ENCODE measurements around the gene PLA2G10.
"Not testable (repeated sequence)": the region's sequence is repeated elsewhere in the genome, so short reads cannot be mapped to it uniquely, and the experiment has no call there.

Gene PLA2G10

DNA sequence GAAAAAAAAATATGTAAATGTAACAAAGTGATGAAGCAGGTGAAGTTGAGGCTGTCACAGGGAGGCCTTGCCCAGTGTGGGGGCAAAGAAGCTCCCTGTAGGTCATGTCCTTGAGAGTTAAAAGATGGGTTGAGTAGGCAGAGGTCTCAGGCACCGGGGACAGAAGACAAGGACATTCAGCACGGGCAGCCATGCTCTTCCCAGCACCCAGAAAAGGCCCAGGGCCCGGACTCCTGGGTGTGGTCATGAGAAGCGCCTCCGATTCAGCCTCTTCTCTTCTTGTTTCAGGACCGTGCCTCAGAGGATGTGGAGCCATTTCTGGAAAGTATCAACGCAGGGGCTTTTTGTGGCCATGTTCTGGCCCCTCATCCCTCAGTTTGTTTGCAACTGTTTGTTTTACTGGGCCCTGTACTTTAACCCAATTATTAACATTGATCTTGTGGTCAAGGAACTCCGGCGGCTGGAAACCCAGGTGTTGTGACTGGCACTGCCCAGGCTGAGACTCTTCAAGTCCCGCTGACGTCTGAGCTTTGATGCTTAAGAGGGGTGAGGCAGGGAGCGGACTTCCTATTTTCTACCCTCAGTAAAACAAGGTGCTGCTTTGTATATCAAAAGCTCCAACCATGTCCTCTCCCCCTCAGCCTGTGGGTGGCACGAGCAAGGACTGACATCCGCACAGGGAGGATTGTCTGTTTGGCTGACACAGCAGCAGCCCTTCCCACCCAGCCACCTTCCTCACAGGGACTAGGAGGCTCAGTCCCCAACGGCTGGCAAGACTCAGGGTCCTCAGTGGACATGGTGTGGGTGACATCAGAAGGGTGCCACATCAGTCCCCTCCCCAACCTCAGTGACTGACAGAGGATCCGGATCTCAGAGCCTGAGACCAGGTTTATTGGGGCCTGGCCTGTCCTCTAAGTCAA is 26.5 kb downstream of the PLA2G10 start:
- no peak for DNase-seq (ENCODE audit: low read depth in 4 of 4, low spot score in 1 of 4)

DNA sequence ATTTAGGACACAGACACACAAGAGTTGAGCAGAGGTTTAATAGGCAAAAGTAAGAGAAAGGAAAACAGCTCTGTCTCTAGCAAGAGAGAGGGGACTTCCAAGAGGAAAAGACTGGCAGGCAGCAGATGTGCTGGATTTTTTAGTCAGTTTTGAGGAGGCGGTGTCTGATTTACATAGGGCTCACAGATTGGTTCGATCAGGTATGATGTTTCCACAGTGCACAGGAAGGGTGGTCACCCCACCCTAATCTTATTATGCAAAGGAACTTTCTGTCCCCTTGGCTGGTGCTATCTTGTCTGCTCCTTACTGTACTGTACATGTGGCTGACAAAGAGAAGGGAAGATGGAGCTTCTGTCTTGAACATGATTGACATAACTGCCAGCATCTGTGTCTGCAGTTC is 36.0 kb downstream of the PLA2G10 start:
- DNase-seq (ENCODE audit: low read depth in 4 of 4, low spot score in 1 of 4), result no peak

DNA sequence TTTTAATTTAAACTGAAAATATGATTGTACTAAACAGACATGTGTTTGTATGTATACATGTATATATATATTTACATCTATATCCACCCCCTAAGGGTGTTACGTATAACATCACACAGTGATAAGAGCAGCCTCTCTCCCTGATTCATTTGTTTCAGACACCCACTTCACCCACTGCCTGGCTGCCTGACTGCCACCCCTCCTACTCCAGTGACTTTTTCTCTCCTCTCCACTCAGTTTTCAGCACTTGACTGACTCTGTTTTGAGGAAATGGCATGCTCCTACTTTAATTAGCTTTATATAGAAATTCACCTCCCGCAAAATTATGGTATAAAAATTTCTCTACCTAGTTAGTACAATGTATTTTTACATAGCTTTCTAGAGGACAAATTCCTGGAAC is 41.4 kb downstream of the PLA2G10 start:
- no peak for DNase-seq (ENCODE audit: low read depth in 4 of 4, low spot score in 1 of 4)

DNA sequence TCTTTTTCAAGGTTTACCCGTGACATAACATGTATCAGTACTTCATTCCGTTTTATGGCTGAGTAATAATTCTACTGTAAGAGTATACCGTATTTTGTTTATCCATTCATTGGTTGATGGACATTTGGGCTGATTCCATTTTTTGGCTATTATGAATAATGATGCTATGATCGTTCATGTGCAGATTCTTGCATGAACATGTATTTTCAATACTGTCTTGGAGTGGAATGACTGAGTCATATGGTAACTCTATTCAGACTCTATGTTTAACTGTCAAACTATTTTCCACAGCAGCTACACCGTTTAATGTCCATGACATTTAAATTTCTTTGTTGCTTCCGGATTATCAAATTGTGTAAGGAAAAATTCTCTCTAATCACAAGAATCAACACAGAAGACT is 43.5 kb downstream of the PLA2G10 start:
- no peak for DNase-seq (ENCODE audit: low read depth in 4 of 4, low spot score in 1 of 4)

DNA sequence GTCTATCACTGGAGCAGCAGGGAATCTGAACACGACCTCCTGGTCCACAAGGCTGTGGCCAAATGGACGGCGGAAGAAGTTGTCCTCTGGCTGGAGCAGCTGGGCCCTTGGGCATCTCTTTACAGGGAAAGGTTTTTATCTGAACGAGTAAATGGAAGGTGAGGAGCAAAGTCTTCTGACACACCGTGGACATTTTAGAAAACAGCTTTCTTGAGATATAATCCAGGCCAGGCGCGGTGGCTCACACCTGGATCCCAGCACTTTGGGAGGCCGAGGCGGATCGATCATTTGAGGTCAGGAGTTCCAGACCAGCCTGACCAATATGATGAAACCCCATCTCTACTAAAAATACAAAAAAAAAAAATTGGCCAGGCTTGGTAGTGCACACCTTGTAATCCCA is 44.3 kb downstream of the PLA2G10 start:
- no peak for DNase-seq (ENCODE audit: low read depth in 4 of 4, low spot score in 1 of 4)

DNA sequence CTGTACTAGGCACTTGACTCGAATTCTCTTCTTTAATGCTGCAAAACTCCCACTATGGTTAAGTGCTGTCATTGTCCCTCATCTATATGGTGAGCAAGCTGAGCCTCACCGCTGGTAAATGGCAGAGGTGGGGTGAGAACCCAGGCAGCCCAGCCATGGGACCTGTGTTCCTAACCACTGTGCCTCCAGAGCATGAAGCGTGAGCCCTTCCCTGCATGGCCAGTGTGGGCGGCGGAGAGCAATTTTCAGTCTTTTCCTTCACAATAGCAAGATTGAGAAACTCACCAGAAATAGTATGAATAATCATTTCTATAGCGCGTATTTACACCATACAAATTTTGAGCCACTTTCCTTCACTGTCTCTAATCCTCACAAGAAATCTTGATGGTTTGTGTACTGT is 52.2 kb downstream of the PLA2G10 start:
- DNase-seq (ENCODE audit: low read depth in 4 of 4, low spot score in 1 of 4), result no peak

DNA sequence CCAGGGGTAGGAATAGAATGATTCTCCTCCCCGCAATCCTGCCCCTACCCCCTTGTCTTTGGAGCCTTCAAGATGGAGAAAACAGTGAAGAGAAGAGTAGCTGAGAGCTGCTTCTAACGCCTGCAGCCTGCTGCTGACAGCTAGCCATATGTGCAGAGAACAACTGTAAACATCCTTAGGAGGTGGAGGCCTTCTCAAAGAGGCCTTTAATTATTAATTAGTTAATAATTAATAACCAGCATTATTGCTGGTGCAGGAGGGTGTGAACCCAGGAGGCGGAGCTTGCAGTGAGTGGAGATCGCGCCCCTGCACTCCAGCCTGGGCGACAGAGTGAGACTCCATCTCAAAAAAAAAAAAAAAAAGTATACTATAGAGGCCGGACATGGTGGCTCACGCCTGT is 52.9 kb downstream of the PLA2G10 start:
- no peak for DNase-seq (ENCODE audit: low read depth in 4 of 4, low spot score in 1 of 4)

DNA sequence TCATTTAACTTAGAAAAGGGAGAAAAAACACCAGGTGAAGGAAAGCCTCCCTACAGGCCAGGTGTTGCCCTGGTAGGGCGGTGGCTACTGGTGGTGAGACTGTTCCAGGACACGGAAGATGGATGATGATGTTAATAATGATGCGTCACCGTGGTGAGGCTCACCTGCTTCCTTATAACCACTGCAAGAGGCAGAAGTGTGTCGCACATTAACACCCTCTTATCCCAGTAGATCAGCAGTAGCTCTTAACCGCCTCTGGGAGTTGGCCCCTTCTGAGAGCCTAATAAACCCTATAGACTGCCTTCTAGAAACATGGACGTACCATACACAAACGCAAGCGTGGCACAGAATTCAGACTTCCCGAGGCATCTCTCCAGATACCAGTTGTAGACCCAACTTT is 53.6 kb downstream of the PLA2G10 start:
- no peak for DNase-seq (ENCODE audit: low read depth in 4 of 4, low spot score in 1 of 4)

DNA sequence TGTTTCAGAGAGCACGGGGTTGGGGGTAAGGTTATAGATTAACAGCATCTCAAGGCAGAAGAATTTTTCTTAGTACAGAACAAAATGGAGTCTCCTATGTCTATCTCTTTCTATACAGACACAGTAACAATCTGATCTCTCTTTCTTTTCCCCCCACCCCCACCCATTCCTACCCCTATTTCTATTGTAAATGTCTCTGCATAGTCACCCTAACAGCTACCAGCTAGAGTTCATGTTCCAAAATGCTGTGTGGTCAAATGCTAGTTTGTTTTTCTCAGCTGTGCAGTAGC is 57.2 kb downstream of the PLA2G10 start:
- DNase-seq (ENCODE audit: low read depth in 4 of 4, low spot score in 1 of 4), result not testable (repeated sequence)

DNA sequence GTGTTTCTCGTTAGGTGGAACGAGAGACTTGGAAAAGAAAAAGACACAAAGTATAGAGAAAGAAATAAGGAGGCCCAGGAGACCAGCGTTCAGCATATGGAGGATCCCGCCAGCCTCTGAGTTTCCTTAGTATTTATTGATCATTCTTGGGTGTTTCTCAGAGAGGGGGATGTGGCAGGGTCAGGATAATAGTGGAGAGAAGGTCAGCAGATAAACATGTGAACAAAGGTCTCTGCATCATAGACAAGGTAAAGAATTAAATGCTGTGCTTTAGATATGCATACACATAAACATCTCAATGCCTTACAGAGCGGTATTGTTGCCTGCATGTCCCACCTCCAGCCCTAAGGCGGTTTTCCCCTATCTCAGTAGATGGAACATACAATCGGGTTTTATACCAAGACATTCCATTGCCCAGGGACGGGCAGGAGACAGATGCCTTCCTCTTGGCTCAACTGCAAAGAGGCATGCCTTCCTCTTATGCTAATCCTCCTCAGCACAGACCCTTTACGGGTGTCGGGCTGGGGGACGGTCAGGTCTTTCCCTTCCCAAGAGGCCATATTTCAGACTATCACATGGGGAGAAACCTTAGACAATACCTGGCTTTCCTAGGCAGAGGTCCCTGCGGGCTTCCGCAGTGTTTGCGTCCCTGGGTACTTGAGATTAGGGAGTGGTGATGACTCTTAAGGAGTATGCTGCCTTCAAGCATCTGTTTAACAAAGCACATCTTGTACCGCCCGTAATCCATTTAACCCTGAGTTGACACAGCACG is 57.7 kb downstream of the PLA2G10 start:
- DNase-seq (ENCODE audit: low read depth in 4 of 4, low spot score in 1 of 4), result not testable (repeated sequence)

DNA sequence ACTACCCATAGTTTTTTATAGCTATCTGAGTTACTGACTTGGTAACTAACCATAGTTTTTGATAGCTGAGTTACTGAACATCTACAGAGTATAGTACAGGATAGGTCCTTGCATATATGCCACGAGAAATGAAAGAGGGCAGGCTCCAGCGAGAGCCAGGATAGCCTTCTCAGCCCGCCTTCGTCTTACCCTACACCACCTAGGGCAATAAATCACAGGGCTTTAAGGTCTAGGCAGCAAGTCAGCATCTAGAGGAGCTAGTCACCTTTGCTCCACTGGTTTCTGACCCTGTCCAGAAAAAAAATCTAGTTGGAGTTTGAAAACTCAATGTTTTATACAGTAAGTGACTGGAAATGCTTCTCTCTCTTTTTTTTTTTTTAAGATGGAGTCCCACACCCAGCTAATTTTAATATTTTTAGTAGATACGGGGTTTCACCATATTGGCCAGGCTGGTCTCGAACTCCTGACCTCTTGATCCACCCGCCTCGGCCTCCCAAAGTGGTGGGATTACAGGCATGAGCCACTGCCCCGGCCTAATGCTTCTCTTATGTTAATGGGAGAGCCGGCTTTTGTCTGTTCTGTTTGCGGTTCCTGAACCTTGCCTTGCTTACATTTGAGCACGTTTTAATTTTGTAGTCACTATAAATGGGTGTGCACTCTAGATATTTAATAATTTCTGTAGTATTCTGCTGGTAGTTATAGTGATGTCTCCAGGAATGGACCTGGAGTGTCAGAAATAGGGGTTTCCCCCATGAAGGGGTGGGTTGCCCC is 58.5 kb downstream of the PLA2G10 start:
- no peak for DNase-seq (ENCODE audit: low read depth in 4 of 4, low spot score in 1 of 4)

DNA sequence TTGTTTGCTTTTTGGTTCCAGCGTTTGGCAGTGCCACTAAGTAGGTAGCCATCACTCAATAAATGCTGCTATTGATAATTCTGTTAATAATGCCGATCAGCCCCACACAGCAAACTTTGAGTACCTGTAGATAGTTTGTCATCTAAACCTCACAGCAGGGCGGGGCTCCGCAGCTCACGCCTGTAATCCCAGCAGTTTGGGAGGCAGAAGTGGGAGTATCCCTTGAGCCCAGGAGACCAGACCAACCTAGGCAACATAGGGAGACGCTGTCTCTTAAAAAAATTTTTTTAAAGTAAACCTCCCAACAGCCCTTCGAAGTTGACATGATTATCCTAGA is 59.8 kb downstream of the PLA2G10 start:
- no peak for DNase-seq (ENCODE audit: low read depth in 4 of 4, low spot score in 1 of 4)

DNA sequence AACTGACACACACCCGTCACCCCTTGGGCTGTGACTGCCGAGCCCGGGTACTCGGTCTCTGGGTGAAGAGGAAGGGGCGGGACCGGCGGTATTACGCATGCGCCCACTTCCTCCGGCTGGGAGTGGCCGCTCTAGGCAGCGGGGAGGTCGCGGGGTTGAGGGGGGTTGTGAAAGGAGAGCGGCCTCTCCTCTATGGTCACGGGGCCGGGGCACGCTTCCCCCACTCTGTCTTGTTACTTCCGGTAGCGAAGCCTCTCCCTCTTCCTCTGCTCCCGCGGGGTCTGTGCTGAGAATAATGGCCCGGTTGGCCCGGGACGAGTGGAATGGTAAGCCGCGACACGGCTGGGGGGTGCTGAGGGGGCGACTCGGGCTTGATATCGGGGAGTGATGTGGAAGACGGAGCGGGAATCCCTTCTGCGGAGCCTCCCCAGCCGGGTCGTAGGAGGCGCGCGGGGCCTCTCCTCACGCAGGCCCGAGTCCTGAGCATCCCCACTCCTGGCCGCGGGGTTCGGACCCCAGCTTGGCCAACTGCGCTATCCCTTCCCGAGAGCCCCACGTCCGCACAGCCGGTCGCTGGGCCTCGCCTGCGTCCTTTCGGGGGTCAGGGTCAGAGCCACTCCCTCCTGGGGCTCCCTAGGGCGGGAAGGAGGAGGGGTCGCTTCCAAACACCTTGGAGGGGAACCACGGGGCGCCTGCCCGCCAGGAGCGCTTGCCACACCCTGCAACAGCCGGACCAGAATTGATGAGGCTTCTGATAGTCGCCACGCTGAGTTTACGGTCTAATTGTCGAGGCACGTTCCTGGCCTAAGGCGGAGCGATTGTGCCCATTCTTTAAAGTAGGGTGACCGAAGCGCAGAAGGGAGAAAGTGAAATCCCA is 61.2 kb downstream of the PLA2G10 start, which contains the start of gene BFAR:
TSS of gene BFAR (plus strand) at position 259 of the 877 bp plus-strand sequence. CDS start 11,396 bp downstream, outside the sequence.
- peak; percentile 97 to 100 (median 98) for DNase-seq (ENCODE audit: low read depth in 4 of 4, low spot score in 1 of 4)

DNA sequence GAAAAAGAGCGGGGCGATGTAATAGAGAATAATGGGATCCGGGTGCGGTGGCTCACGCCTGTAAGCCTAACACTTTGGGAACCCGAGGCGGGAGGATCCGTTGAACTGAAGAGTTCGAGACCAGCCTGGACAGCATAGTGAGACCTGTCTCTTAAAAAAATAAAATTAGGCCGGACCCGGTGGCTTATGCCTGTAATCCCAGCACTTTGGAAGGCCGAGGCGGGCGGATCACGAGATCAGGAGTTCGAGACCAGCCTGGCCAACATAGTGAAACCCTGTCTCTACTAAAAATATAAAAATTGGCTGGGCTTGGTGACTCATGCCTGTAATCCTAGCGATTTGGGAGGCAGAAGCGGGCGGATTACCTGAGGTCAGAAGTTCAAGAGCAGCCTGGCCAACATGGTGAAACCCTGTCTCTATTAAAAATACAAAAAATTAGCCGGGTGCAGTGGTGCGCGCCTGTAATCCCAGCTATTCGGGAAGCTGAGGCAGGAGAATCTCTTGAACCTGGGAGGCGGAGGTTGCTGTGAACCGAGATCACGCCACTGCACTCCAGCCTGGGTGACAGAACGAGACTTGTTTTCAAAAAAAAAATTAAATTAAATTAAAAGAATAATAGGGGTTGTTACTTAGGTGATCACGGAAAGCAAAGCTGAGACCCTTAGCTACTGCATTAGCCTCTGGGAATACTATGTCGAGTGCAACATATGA is 63.3 kb downstream of the PLA2G10 start:
- DNase-seq (ENCODE audit: low read depth in 4 of 4, low spot score in 1 of 4), result peak in 1 of 4 experiments; percentile 7

DNA sequence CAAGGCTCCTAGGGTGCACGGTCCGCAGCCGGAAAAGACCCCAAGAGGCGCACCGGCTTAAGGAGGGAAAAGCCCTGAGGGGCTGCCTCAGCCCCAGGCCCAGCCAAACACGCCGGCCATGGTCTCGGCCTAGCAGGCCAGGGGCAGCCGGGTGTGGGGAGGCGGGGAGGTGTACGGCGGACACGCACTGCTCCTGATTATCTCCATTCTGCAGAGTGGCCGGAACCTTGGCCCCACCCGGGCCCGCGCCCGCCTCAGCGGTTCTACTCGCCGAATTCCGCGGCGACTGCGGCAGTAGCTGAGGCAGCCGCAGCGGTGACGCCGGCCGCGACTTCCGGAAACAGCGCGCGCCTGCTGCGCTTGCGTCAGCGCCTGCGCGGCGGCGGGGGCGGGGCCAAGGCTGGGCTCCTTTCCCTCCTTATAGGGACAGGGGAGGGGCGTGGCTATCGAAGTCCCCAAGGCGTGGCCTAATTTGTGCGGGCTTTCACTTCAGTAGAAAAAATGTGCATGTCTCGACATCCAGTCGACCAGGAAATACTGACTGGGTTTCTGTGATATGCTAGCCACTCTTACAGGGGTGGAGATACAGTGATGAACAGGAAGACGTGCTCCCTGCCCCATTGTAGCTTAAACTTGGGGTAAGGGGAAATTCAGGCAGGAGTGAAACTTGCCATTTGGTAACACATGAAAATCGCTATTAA is 64.0 kb downstream of the PLA2G10 start, which contains the start of gene PARN:
TSS of gene PARN (minus strand) at position 342 of the 701 bp plus-strand sequence. CDS start at position 207, 135 bp downstream.
- peak; percentile 83 to 98 (median 98) for DNase-seq (ENCODE audit: low read depth in 4 of 4, low spot score in 1 of 4)

DNA sequence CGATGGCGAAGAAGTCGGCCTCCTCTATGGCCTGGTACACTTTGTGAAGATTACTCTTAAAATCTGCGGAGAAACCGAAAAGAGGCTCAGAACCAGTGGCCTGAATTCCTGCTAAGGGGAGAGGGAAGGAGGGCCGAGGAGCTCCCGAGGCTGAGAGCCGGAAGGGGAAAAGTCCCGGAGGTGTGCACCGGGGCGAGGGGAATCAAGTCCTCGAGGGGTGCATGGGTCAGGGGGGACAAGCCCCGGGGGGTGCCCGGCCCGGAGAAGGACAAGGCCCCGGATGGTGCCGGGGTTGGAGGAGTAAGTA is 64.5 kb downstream of the PLA2G10 start:
- DNase-seq (ENCODE audit: low read depth in 4 of 4, low spot score in 1 of 4), result no peak

DNA sequence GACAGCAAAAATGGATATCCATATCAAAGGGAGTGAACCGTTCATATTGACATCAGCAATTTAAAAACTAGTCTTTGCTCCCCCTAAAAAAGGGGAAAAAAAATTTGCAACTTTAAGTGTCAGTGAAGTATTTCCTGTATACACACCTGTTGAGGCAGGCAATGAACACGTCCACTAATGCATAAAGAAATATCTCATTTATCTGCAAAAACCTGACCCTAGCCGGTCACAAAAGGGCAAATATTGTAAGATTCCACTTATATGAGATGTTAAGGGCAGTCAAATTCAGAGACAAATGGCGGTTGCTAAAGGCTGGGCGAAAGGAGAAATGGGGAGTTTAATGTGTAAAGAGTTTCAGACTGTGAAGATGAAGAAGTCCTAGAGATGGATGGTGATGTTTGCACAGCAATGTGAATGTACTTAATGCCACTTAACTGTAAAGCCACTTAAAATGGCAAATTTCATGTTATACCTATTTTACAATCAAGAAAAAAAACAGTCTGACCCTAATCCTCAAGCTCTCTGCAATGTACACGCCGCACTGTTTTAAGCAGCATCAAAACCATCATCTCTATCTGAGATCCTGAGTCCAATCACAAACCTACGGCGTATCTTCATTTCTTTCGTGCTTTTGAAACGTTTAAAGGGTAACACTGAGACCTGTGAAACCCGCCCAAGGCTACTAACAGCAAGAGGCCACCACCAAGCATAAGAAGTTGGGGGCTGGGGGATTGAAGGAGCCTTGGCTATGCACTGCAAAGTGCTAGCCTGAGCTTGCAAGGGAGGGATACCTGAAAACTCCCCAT is 65.1 kb downstream of the PLA2G10 start:
- no peak for DNase-seq (ENCODE audit: low read depth in 4 of 4, low spot score in 1 of 4)

DNA sequence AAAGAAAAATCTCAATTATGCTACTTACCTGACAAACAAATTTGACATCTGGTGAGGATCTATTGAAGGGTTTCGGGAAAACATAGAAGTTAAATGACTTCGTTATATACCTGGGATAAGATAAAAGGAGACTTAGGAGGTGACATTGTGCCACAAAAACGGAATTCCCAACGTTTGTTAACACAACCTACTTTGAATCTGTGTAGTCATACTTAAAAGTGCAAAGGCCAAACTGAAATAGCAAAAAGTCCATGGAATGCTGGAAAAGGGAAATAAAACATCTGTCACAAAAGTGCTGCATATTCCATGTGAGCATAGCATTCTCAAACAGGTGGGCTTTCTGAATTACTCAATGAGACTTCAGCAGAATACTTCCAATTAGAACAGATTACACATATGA is 67.0 kb downstream of the PLA2G10 start:
- DNase-seq (ENCODE audit: low read depth in 4 of 4, low spot score in 1 of 4), result no peak

All from stimulated activated CD4-positive, alpha-beta T cell treated with anti-CD3 and anti-CD28 coated beads, Interleukin-1b, Interleukin-23, amount 100 ng/mL, for 24 hours (primary cell).